GM19240 (cell line): ENCODE results near the gene CASD1.
A peak's percentile ranks its signal among the peaks of the same experiment; 100 is the strongest.

Source experiments
- DNase-seq: peaks from one replicate; pipeline ENCODE4 v3.0.0; 2011; ENCODE audit warnings: low spot score; ENCODE audit not compliant: insufficient read length

Gene CASD1

DNA sequence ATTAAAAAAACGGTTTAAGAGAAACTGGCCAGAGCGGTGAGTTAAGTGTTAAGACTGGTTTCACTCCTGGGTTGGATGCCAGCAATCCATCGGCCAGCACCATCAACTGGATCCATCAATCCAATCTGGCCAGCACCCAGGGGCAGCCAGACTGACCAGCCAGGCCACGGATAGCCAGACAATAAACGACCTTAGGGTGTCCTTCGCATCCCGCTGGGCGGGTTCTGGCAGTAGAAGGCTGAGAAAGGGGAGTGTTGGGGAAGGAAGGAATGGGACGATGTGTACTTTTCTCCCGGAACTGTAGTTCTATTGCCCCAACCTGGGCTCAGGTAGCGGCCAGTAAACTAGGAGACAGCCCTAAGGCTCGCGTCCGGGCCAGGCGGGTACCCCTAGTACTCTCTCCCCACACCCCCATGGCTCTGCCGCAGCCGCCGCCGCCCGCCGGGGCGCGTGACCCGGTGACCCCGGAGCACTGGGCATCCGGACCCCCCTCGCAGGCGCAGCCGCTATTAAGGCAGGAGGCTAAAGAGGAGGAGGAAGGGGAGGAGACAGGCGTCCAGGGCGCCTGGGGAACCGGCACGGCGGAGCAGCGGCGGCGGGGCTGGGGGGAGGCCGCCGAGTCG lies at the start of gene CASD1:
Gene CASD1 (plus strand): TSS at position 546 of the 623 bp plus-strand sequence. CDS start 276 bp downstream, outside the sequence.
- peak; percentile 40 for DNase-seq

GRCh38 chr7:94466516-94466915 lies 43.1 kb upstream of the CASD1 start:
- DNase-seq: no peak

- DNase-seq: no peak
Measured at GRCh38 chr7:94471604-94472003, 38.0 kb upstream of the CASD1 start.

- DNase-seq: no peak
Measured at GRCh38 chr7:94472608-94473007, 37.0 kb upstream of the CASD1 start.

- no peak for DNase-seq
Measured at GRCh38 chr7:94476251-94476840, 33.3 kb upstream of the CASD1 start.

- no peak for DNase-seq
Measured at GRCh38 chr7:94477878-94478277, 31.7 kb upstream of the CASD1 start.

- DNase-seq: no peak
Measured at GRCh38 chr7:94478648-94479214, 30.9 kb upstream of the CASD1 start.

DNA sequence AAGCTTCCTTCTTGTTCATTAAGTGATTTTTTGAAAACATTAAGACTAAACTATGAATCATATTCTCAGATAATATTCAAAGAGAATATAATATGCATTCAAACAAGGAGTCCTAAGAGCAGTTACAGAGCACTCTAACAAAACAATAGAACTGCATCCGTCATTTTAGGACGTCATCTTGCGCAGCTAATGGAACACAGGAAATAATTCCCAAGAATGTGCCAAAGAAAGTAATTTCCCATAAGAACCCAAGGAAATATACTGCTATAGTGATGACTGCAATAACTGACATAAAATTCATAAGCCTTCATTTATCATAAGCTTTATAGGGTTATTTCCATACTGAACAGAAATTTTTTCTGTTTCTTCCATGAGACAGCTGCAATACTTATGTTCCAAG lies 28.3 kb upstream of the CASD1 start:
- no peak for DNase-seq

GRCh38 chr7:94482796-94483195 lies 26.8 kb upstream of the CASD1 start:
- DNase-seq: no peak

DNA sequence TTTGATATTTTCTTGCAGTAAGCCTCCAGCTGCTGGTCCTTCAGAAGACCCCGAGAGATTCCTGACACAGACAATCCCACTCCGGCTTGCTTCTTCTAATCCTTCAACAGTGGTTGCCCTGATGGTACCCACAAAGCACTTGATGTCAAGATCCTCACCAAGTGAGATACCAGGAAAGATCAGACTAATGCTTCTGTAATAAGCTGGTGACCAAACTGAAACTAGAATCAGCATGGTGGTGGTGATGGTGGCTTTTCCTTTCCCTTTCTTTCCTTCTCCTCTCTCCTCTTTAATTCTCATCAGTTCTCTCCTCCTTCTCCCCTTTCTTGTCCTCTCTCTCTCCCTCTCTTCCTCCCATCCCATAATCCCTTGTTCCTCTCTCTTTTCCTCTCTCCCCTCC lies 25.8 kb upstream of the CASD1 start:
- no peak for DNase-seq

- no peak for DNase-seq
Measured at GRCh38 chr7:94486216-94486615, 23.4 kb upstream of the CASD1 start.

DNA sequence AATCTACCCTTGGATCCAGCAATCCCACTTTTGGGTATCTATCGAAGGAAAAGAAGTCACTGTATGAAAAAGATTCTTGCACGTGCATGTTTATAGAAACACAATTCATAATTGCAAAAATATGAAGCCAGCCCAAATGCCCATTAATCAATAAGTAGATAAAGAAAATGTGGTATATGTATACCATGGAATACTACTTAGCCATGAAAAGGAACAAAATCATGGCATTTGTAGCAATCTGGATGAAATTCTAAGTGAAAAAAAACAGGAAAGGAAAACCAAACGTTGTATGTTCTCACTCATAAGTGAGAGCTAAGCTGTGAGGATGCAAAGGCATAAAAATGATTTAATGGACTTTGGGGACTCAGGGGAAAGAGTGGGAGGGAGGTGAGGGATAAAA lies 18.2 kb upstream of the CASD1 start:
- DNase-seq: no peak

DNA sequence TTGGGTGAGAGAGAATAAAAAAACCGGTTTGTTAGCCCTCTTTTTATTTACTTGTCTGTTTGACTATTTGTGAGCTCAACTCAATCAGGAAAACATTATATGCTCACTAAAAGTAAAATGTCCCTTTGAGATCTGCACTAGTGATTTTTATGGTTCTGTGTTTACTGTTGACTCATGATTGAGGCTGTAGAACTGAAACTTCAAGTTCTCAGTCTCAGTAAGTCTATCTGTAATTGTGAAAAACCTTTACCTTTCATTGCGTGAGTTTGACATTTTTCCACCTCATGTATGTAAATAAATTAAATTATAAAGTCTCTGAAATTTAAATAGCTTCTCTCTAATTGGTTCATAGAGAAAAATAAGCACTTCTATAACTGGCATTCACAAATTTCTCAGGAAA lies 17.0 kb upstream of the CASD1 start:
- DNase-seq: no peak

DNA sequence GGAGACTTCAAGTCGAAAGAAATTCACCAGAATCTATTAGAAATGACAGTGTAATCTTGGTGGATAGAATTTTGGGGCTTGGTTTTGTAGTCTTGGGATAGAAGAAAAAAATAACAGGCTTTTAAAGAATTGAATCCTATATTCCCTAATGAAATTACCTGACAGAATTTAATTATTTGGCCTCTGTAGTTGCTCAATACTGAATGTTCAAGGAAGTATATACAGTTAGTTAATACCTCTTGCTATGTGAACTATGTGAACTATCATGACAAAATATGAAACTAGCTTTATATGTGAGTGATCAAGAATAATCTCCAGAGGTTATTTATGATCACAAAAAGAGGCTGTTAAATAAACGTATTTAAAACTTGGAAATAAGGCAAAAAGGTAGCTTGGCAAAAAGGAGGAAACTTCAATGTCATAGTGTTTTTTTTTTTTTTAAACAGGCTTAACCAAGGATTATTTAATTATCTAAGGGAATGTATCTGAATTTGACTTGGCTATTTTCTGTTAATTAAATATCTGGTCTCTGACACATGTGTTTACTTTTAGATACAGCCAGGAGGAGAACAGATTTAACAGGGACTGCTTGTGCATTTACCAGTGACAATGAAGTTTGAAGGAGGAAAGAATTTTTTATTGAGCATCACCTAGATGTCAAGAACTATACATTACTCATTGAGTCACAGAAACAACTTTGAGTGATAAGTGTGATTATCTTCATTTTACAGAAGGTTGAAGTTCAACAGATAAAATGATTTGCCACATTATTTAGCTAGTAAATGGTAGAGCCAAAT lies 11.5 kb upstream of the CASD1 start:
- no peak for DNase-seq

DNA sequence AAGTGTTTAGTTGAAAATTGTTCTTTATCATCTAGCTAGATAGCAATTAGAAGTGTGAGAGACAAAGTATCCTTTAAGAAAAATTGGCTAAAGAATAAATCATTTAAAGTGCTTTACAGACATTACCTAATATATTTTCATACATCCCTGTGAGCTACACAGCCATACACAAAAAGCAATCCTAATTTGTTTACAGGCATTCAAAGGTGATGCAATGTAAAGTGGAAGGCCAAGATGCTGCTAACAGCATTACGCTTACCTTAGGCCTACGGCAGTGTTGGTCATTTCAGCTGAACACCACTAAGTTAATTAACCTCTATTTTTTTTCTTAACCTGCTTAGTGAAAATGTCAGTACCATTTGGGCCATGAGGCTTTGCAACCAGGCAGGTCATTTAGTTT lies 10.7 kb upstream of the CASD1 start:
- DNase-seq: no peak

DNA sequence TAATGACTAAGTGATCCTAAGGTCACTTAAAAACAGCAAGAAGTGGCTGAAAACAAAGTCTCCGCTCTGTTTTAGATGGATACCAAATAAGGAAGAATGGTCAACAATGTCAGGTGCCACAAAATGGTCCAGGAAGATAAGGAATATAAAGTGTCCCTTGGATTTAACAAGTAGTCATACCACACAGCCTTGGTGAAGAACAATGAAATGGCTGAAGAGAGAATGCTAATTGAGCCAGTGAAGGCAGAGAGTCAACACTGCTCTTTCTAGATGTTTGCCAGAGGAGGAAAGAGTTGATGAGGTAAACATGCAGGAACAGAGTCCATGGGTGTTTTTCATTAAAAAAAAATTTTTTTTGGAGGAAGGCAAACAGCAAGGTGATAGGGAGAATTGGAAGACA lies 2.1 kb upstream of the CASD1 start:
- no peak for DNase-seq

DNA sequence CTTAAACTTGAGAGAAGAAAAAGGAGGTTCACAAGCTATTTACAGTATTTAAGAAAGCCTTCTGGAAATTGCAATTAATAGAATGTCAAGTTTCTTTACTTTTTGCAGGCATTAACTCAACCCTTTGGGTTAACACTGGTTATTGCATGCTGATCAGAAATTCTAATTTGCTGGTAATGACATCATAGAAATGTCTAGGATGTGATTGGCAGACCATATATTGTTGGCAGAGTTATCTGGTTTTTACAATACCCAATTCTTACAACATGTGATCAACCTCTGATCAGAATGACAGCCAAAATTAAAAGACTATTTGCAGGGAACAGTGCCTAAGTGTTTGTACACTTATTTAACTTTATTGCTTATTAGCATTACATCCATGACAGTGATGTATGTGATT lies 1.6 kb upstream of the CASD1 start:
- no peak for DNase-seq

- DNase-seq: peak; percentile 31
Measured at GRCh38 chr7:94509887-94510581, 425 bp downstream of the CASD1 start.

- DNase-seq: no peak
Measured at GRCh38 chr7:94510582-94511496, 1.2 kb downstream of the CASD1 start.

GRCh38 chr7:94511718-94512117 lies 2.1 kb downstream of the CASD1 start:
- no peak for DNase-seq
